ENCODE measurements around the gene GCNT4. TPM values are rescaled to one million over a fixed set of nuclear protein-coding genes. Genes with fewer than 3 reads are reported as not detected.

GCNT4 gene
- total and polyA plus RNA-seq, 4 experiments from 2014 or later = 2.0 to 31.4 (median 16.5) TPM

DNA sequence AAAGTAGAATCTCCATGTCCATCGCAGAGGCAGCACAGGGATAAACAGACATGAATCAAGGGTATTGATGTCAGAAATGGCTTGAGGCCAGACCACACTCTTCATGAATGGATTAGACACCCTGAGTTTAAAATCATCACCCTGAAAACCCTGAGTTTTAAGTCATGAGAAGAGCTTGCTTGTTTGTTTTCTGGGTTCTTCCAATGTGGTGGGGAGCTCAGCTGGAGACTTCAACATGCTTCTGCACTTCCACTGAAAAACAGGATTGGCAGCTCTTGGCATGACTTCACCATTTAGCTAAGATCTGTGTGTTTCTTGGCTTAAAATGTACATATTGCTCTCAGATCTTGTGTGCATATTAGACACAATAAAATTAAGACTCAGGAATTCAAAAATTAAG lies 9.8 kb downstream of the GCNT4 start:
- no peak overlapping the region for H3K4me3 Mint-ChIP-seq
- intact Hi-C loops (cut with micrococcal nuclease) = loop anchor here (10.0 kb wide), 1 partner anchor 1138 kb away; no protein-coding TSS in a partner anchor
- H3K27ac ChIP-seq (ENCODE audit: low read depth, low read length) = no peak overlapping the region
- H3K9me3 Mint-ChIP-seq = no peaks in the 10 kb centered on the region
- H3K27me3 Mint-ChIP-seq = no peaks in the 10 kb centered on the region
- no peaks in the 10 kb centered on the region for H3K27me3 ChIP-seq (ENCODE audit: insufficient read depth, low read length)
- peak overlapping the region in 1 of 7 donors; percentile 19 for H3K27ac Mint-ChIP-seq
- CTCF ChIA-PET (ENCODE audit: partially characterized antibody) = interaction anchor here (1.1 to 2.7 kb wide), 5 partner anchors 8 to 194 kb away, joined by 3 to 13 read pairs (median 4); partner anchors contain the start of genes ANKRD31 and GCNT4
- peaks cover 26% of the 10 kb centered on the region for H3K4me1 ChIP-seq (ENCODE audit: insufficient read depth, low read length)
- no peaks in the 10 kb centered on the region for H3K9me3 ChIP-seq (ENCODE audit: control insufficient read depth in 1 of 2, low read length in 2 of 2)
- peaks cover 50 to 58% of the 10 kb centered on the region in 2 donors for H3K36me3 Mint-ChIP-seq
- peaks cover 10% of the 10 kb centered on the region for H3K36me3 ChIP-seq (ENCODE audit: insufficient read depth, low read length)
- peaks cover 16 to 50% (median 42%) of the 10 kb centered on the region in 4 donors for H3K4me1 Mint-ChIP-seq
- no peak overlapping the region for H3K4me3 ChIP-seq (ENCODE audit: low read length in 2 of 2)
- POLR2A ChIA-PET (ENCODE audit: partially characterized antibody) = interaction anchor here (0.8 kb wide), 1 partner anchor 10 kb away, joined by 4 read pairs; the partner anchor contains the start of gene GCNT4
- DNase-seq = no peak

DNA sequence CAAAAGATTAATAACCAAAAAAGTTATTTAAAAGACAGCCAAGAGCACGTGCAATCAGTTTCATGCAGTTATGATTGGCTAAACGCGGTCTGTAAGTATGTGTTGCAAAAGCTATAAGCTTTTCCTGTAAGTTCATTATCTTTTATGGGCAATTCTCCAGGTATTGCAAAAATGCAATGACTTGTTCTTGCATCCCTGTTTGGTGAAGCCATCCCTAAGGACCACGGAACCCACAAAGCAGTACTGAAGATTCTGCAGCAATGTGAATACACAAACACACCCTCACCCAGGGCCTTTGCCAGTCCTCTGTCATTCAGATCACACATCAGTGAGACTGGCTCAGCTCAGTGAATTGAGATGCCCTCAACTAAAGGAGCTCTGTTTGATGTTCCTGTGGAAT lies 11.4 kb downstream of the GCNT4 start:
- no peak for DNase-seq
- H3K4me3 ChIP-seq (ENCODE audit: low read length in 2 of 2) = no peak overlapping the region
- H3K27me3 ChIP-seq (ENCODE audit: insufficient read depth, low read length) = no peaks in the 10 kb centered on the region
- H3K36me3 ChIP-seq (ENCODE audit: insufficient read depth, low read length) = peaks cover 6% of the 10 kb centered on the region
- H3K27me3 Mint-ChIP-seq = no peaks in the 10 kb centered on the region
- H3K9me3 ChIP-seq (ENCODE audit: control insufficient read depth in 1 of 2, low read length in 2 of 2) = no peaks in the 10 kb centered on the region
- H3K27ac ChIP-seq (ENCODE audit: low read depth, low read length) = no peak overlapping the region
- no peak overlapping the region for H3K4me3 Mint-ChIP-seq
- ChIA-PET CTCF (ENCODE audit: partially characterized antibody) (interaction anchor here (2.0 to 2.7 kb wide), 2 partner anchors 10 to 13 kb away, joined by 5 to 13 read pairs; no protein-coding TSS in a partner anchor), POLR2A (ENCODE audit: partially characterized antibody) (no interaction called here)
- intact Hi-C loops (cut with micrococcal nuclease) = loop anchor here (10.0 kb wide), 1 partner anchor 1136 kb away; no protein-coding TSS in a partner anchor
- H3K9me3 Mint-ChIP-seq = no peaks in the 10 kb centered on the region
- peak overlapping the region in 1 of 7 donors; percentile 34 for H3K27ac Mint-ChIP-seq
- peaks cover 46 to 53% of the 10 kb centered on the region in 2 donors for H3K36me3 Mint-ChIP-seq
- peaks cover 14 to 55% (median 45%) of the 10 kb centered on the region in 4 donors for H3K4me1 Mint-ChIP-seq
- H3K4me1 ChIP-seq (ENCODE audit: insufficient read depth, low read length) = peaks cover 14% of the 10 kb centered on the region

DNA sequence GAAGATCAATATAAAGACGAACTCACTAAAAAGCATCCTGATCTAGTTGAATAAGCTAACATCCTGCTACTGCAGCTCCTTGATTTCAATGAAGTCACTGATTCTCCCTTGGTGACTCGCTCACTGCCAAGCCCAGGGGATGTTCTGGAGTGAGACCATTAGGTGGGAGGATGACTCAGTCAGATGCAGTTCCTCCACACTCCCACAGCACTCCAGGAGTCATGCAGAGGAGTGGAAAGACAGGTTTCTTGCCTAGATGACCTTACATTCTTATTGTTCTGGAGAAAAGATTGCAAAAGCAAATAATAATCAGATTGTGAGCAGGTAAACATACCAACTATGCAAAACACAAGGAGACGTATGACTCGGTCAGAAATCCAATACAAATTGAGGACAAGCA lies 15.3 kb downstream of the GCNT4 start:
- peaks cover 22 to 27% of the 10 kb centered on the region in 2 donors for H3K36me3 Mint-ChIP-seq
- H3K27ac ChIP-seq (ENCODE audit: low read depth, low read length) = no peak overlapping the region
- H3K27ac Mint-ChIP-seq = peak overlapping the region in 2 of 7 donors; percentile 33 to 43
- H3K27me3 Mint-ChIP-seq = no peaks in the 10 kb centered on the region
- no peaks in the 10 kb centered on the region for H3K9me3 ChIP-seq (ENCODE audit: control insufficient read depth in 1 of 2, low read length in 2 of 2)
- POLR2A ChIA-PET (ENCODE audit: partially characterized antibody) = interaction anchor here (0.6 to 1.6 kb wide), 4 partner anchors 9 to 86 kb away, joined by 3 to 6 read pairs (median 3); no protein-coding TSS in a partner anchor
- H3K9me3 Mint-ChIP-seq = peaks cover 0 to 2% (median 0%) of the 10 kb centered on the region in 8 donors
- no peak overlapping the region for H3K4me3 ChIP-seq (ENCODE audit: low read length in 2 of 2)
- no peak for DNase-seq
- peaks cover 24 to 72% (median 63%) of the 10 kb centered on the region in 4 donors for H3K4me1 Mint-ChIP-seq
- H3K36me3 ChIP-seq (ENCODE audit: insufficient read depth, low read length) = no peaks in the 10 kb centered on the region
- H3K27me3 ChIP-seq (ENCODE audit: insufficient read depth, low read length) = no peaks in the 10 kb centered on the region
- CTCF ChIA-PET (ENCODE audit: partially characterized antibody) = interaction anchor here (0.7 to 1.9 kb wide), 6 partner anchors 12 to 238 kb away, joined by 3 to 14 read pairs (median 4); partner anchors contain the start of genes ANKRD31 and GCNT4
- peak overlapping the region in 1 of 8 donors; percentile 36 for H3K4me3 Mint-ChIP-seq
- intact Hi-C loops (cut with micrococcal nuclease) = no loop called here
- H3K4me1 ChIP-seq (ENCODE audit: insufficient read depth, low read length) = peaks cover 32% of the 10 kb centered on the region

DNA sequence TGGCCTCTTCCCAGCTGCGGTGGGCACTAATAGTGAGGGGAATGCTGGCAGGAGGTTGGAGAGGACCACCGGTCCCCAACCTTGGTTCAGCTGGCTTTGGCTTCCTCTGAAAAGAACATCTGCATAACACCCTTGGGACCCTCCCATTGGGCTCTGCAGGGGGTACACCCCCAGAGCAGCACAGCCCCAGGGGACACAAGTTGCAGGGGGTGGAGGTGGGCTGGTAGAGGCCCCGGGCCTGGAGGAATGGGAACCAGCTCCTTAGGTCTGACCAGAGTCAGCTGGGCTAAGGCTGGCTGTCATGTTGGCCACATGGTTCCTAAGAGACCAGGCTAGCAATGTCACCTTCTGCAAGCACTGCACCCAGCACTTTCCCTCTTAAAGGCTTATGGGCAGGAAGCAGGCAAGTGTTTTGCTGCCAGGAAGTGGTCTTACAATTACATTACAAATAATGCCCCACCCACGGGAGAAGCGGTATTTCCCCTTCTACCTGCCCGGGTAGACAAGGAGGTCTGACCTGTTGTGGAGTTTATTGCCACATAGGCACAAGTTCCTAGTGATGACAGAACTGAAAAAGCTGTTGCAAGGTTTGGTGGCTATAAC lies 18.1 kb downstream of the GCNT4 start:
- intact Hi-C loops (cut with micrococcal nuclease) = loop anchor here (5.0 kb wide), 1 partner anchor 57 kb away; no protein-coding TSS in a partner anchor
- Histone ChIP-seq H3K27me3 (ENCODE audit: insufficient read depth, low read length) (no peaks in the 10 kb centered on the region), H3K27ac (ENCODE audit: low read depth, low read length) (no peak overlapping the region), H3K9me3 (ENCODE audit: control insufficient read depth in 1 of 2, low read length in 2 of 2) (no peaks in the 10 kb centered on the region), H3K4me1 (ENCODE audit: insufficient read depth, low read length) (peaks cover 32% of the 10 kb centered on the region), H3K36me3 (ENCODE audit: insufficient read depth, low read length) (no peaks in the 10 kb centered on the region), H3K4me3 (ENCODE audit: low read length in 2 of 2) (no peak overlapping the region)
- Mint-ChIP-seq H3K27me3 (no peaks in the 10 kb centered on the region), H3K36me3 (peaks cover 15 to 17% of the 10 kb centered on the region in 2 donors), H3K4me1 (peaks cover 25 to 70% (median 60%) of the 10 kb centered on the region in 4 donors), H3K27ac (peak overlapping the region in 6 of 7 donors; percentile 22 to 85 (median 78)), H3K4me3 (peak overlapping the region in 5 of 8 donors; percentile 46 to 52 (median 48)), H3K9me3 (peaks cover 0 to 2% (median 0%) of the 10 kb centered on the region in 8 donors)
- POLR2A ChIA-PET (ENCODE audit: partially characterized antibody) = interaction anchor here (0.6 to 2.3 kb wide), 11 partner anchors 12 to 1640 kb away, joined by 3 to 12 read pairs (median 3); partner anchors contain the start of genes ANKRD31, GCNT4 and HMGCR
- CTCF ChIA-PET (ENCODE audit: partially characterized antibody) = interaction anchor here (0.8 to 3.6 kb wide), 5 partner anchors 13 to 231 kb away, joined by 3 to 25 read pairs (median 3); partner anchors contain the start of gene ANKRD31
- peak; percentile 36 to 63 (median 48) for DNase-seq

DNA sequence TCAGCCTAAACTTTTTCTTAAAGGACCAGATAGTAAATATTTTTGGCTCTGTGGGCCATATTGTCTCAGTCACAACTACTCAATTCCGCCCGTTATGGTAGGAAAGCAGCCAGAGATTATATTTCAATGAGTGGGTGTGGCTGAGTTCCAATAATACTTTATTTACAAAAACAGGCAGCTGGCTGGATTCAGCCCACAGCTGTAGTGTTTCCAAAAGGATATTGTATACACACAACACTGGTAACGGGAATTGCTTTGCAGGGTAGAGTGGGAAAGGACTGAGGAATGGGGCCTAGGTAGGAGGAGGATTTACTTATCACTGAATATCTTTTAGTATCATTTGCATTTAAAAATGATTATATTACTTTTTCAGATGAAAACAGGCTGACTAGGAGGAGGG lies 21.0 kb downstream of the GCNT4 start:
- no peak overlapping the region for H3K4me3 Mint-ChIP-seq
- no peak for DNase-seq
- Histone ChIP-seq H3K9me3 (ENCODE audit: control insufficient read depth in 1 of 2, low read length in 2 of 2) (no peaks in the 10 kb centered on the region), H3K36me3 (ENCODE audit: insufficient read depth, low read length) (no peaks in the 10 kb centered on the region), H3K4me3 (ENCODE audit: low read length in 2 of 2) (no peak overlapping the region), H3K27ac (ENCODE audit: low read depth, low read length) (no peak overlapping the region), H3K27me3 (ENCODE audit: insufficient read depth, low read length) (no peaks in the 10 kb centered on the region), H3K4me1 (ENCODE audit: insufficient read depth, low read length) (peaks cover 40% of the 10 kb centered on the region)
- intact Hi-C loops (cut with micrococcal nuclease) = loop anchor here (5.0 kb wide), 1 partner anchor 54 kb away; no protein-coding TSS in a partner anchor
- H3K27me3 Mint-ChIP-seq = no peaks in the 10 kb centered on the region
- peak overlapping the region in 3 of 7 donors; percentile 19 to 57 (median 43) for H3K27ac Mint-ChIP-seq
- ChIA-PET CTCF (ENCODE audit: partially characterized antibody) (no interaction called here), POLR2A (ENCODE audit: partially characterized antibody) (no interaction called here)
- peaks cover 0 to 2% (median 0%) of the 10 kb centered on the region in 8 donors for H3K9me3 Mint-ChIP-seq
- H3K4me1 Mint-ChIP-seq = peaks cover 26 to 64% (median 54%) of the 10 kb centered on the region in 4 donors
- peaks cover 3 to 11% of the 10 kb centered on the region in 2 donors for H3K36me3 Mint-ChIP-seq

DNA sequence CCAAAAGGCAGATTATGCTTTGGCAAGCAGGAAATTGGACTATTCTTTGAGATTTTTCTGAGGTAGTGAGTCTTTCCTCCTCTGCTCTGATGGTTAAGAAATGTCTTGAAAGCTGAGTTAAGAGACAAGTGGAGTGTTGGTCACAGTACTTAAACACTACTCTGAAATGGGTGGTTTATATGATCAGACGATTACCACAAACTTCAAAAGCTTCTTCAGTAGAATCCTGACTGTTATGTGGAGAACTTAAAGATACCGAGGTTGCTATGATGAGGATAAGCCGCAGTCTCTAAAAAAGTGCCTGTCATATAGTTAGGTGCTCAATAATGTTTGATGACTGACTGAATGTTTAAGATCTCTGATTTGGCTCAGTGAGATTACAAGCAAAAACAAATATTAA lies 24.3 kb downstream of the GCNT4 start:
- peak overlapping the region in 2 of 8 donors; percentile 16 to 17 for H3K4me3 Mint-ChIP-seq
- intact Hi-C loops (cut with micrococcal nuclease) = loop anchor here (5.0 kb wide), 1 partner anchor 91 kb away; no protein-coding TSS in a partner anchor
- Histone ChIP-seq H3K27me3 (ENCODE audit: insufficient read depth, low read length) (no peaks in the 10 kb centered on the region), H3K4me1 (ENCODE audit: insufficient read depth, low read length) (peaks cover 28% of the 10 kb centered on the region), H3K9me3 (ENCODE audit: control insufficient read depth in 1 of 2, low read length in 2 of 2) (no peaks in the 10 kb centered on the region), H3K4me3 (ENCODE audit: low read length in 2 of 2) (no peak overlapping the region), H3K27ac (ENCODE audit: low read depth, low read length) (no peak overlapping the region), H3K36me3 (ENCODE audit: insufficient read depth, low read length) (no peaks in the 10 kb centered on the region)
- peak in 3 of 5 donors; percentile 9 to 39 (median 24) for DNase-seq
- H3K9me3 Mint-ChIP-seq = peaks cover 0 to 1% (median 0%) of the 10 kb centered on the region in 8 donors
- peaks cover 25 to 53% (median 46%) of the 10 kb centered on the region in 4 donors for H3K4me1 Mint-ChIP-seq
- ChIA-PET POLR2A (ENCODE audit: partially characterized antibody) (interaction anchor here (1.0 kb wide), 1 partner anchor 9 kb away, joined by 3 read pairs; no protein-coding TSS in a partner anchor), CTCF (ENCODE audit: partially characterized antibody) (interaction anchor here (3.1 kb wide), 1 partner anchor 22 kb away, joined by 10 read pairs; no protein-coding TSS in a partner anchor)
- H3K27me3 Mint-ChIP-seq = peaks cover 0 to 2% of the 10 kb centered on the region in 2 donors
- peak overlapping the region in 4 of 7 donors; percentile 49 to 63 (median 60) for H3K27ac Mint-ChIP-seq
- peaks cover 8 to 10% of the 10 kb centered on the region in 2 donors for H3K36me3 Mint-ChIP-seq
